NCI-H82 treated with DMSO at 0.1 percent for 48 hours (cell line): Measurements from ENCODE around the gene DNAH10.
A peak's percentile ranks its signal among the peaks of the same experiment; 100 is the strongest.

Experiments
- DNase-seq: peaks from one replicate; lab custom pipeline; 2025; ENCODE audit not compliant: unreplicated experiment; lab: John Stamatoyannopoulos, UW

DNAH10 gene

DNA sequence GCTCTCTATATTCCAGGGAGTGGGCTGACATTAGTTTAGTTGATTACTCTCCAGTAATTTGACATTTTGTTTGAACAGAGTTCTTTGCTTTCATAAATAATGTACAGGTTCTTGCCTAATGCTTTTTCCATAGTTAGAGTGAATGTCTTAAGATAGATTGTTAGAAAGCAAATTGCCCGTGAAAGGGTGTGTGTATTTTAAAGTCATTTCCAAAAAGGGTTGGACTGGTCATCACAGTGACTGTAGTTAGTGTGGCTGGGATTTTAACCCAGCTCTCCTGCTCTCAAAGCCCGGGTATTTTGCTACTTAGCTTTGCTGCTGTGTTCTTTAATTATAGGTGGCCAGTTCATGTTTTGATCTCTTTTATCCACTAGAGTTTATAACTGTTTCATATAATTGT is 74.2 kb downstream of the DNAH10 start:
- DNase-seq: no peak

DNA sequence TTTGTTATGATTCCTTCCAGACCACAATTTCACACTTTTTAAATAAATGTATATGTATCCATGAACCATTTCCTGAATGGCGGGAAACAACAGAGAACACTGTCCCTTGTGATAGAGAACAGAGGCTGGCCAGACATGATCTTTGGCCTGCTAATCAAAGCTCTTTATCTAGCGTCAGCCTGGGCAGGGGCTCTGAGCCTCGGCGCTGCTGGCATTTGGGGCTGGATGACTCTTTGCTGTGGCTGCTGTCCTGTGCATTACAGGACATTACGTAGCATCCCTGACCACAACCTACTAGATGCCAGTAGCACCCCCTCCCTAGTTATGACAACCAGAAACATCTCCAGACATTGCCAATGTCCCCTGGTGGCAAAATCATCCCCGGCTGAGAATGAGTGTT is 77.7 kb downstream of the DNAH10 start:
- no peak for DNase-seq

DNA sequence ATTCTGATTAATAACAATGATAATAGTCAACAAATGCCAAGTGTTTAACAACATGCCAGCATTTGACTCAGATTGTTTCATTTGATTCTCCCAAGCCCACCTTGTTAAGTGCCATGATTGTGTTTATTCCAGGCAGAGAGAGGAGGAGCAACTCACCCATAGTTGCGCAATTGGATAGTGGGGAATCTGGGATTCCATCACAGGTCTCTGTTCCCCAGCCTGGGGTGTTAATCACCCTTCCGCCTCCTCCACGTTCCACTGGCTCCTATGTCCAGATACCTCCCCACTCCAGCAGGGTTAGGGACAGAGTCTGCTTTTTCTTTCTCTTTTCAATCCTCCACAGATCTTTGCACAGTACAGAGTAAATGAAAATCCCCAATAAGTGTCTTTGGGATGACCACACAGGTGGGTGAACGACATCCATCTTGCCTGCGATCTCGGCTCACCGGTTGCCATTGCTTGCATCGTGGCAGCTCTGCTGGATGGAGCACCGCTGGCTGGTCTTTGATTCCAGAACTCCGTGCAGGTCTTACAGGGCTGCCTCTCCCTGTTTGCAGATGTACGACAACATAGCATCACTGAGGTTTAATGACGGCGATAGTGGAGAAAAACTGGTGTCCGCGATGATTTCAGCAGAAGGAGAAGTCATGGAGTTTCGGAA is 78.8 kb downstream of the DNAH10 start:
- no peak for DNase-seq

DNA sequence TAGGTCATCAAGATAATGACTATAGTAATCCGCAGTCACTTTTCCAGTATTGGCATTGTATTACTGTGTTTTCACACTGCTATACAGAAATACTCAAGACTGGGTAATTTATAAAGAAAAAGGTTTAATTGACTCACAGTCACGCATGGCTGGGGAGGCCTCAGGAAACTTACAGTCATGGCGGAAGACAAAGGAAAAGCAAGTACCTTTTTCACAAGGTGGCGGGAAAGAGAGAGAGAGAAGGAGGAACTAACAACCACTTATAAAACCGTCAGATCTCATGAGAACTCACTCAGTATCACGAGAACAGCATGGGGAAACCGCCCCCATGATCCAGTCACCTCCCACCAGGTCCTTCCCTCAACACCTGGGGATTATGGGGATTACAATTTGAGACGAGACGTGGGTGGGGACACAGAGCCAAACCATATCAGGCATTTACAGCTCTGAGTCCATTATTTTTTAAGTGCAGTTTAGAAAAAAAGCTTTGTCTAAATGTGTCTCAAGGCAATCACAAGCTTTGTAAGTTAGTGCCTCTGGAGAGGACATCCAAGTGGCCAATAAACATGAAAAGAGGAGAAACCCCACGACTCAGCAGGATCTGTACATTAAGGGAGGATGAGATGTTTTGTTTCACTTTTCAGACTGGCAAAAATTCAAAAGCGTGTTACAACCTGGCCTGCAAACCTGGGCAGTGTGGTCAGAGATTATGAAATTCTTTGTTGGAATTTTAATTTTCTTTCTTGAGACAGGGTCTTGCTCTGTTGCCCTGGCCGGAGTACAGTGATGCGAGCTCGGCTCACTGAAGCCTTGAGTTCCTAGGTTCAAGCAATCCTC is 82.0 kb downstream of the DNAH10 start:
- peak; percentile 13 for DNase-seq

DNA sequence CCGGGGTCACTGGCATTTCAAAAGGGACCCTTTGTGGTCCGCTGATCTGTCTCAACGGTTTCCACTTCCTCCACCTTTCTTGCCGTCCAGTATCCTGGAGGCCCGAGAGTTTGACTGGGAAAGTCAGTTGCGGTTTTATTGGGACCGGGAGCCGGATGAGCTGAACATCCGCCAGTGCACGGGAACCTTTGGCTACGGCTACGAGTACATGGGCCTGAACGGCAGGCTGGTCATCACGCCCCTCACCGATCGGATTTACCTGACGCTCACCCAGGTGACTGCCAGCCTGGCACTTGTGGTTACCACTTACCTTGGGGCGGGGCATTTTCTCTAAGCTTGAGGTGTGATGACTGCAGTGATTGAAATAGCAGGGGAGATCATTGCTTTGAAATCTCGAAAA is 83.8 kb downstream of the DNAH10 start:
- no peak for DNase-seq

DNA sequence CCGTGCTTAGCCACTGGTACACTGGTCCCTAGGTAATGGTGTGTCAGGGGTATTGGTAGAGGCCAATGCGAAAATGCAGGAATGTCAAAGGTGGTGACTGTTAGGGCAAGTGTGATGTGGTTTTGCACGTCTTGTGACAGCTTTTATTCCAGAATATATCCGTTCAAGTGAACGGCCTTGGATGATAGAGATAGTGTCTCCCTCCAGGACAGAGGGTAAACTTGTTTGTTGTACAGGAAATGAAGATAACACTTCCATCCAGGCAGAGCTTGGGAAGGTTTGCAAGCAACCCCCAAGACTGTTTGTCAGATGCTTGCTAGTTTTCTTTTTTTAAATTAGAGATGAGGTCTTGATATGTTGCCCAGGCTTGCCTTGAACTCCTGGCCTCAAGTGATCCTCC is 84.2 kb downstream of the DNAH10 start:
- no peak for DNase-seq

DNA sequence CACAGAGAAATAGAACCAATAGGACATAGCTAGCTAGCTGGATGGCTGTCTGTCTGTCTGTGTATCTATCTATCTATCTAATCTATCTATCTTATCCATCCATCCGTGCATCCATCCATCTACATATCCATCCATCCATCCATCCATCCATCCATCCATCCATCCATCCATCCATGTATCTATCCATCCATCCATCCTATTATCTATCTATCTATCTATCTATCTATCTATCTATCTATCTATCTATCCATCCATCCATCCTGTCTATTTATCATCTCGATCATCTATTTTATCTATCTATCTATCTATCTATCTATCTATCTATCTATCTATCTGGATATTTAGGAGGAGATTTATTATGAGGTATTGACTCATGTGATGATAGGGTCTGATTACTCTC is 84.9 kb downstream of the DNAH10 start:
- DNase-seq: no peak

DNA sequence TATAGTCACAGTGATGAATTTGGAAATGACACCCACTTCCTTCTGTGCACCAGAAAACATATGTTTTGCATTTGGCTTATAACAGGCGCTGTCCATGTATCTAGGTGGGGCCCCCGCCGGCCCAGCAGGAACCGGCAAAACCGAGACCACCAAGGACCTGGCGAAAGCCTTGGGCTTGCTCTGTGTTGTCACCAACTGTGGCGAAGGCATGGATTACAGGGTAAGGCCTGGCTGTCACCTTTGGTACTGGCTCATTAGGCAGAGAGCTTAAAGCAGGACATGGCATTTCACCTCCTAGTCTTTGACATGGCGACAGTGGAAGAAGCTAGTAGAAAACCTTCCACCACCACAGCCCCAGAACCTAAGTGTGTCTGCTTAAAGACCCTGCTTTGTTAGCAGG is 85.8 kb downstream of the DNAH10 start:
- no peak for DNase-seq

DNA sequence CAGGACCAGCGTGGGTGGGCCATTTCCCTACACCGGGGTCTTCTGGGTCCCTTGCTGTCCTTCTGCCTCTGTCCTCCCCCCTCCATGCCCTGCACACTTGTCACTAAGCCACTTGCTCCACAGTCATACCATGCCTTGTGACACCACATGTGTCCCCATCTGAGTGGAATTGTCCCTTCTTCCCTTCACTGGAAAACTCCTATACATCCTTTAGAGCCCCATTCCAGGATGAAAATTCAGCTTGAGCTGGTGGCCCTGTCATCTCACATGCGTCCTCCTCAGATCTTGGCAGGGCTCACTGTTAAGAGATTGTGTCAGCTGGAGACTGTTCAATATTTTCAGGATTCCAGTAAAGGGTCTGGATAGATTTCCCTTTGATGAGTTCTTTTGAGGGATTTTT is 87.4 kb downstream of the DNAH10 start:
- DNase-seq: no peak

DNA sequence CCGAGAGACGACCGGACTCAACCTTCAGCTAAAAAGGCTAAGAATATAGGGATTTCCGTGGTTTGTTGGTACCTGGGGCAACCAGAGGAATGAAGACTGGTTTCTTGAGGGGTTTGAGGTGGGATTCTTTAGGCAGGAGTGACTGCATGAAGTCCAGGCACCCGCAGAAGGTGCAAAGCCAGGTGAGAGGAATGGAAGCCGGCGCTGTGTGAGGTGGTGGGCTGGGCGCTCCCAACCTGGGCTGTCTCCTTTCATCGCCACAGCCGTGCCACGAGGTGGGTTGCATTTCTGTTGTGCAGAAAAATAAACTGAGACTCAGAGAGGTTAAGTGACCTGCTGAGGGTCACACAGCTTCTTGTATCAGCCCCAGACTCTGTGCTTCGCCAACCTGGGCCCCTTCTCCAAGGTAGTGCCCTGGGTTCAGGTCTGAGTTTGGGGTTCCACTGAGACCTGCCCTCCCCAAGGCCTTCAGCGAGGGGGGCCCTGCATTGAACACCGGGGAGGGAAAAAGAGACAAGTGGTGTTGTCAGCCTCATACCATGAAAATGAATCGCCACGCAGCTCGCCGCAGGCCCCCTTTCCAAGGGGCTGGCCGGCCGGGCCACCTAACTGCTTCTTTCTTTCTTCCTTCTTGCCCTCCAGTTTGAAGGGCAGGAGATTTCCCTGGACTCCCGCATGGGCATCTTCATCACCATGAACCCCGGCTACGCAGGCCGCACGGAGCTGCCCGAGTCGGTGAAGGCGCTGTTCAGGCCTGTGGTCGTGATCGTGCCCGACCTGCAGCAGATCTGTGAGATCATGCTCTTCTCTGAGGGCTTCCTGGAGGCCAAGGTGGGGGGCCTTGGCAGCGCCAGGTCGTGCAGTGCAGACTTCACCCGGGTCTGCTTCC is 88.4 kb downstream of the DNAH10 start:
- DNase-seq: no peak

DNA sequence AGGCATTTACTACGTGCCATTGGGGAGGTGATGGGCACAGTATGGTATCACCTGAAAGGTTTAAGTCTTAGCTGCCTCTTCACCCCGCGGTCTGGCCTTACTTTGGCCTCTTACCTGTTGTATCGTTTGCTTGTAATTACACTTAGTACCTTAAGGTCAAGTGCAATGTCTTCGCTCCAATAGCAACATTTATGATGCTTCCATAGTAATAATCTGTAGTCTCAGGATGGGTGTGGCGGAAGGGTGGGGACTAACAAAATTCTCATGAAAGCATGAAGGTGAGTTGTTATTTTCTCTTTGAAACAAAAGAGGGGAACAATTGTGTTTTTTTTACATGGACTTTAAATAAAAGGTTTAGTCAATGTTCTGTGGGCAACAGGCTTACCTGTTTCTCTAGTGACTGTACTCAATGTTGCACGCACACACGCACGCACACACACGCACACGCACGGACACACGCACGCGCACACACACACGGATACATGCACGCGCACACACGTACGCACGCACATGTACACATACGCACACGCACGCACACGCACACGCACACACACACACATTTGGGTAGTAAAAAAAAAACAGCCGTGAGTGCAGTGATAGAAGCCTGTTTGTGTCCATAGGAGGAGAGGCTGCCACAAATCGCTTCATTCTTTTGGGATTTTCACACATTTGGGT is 91.4 kb downstream of the DNAH10 start:
- DNase-seq: no peak

DNA sequence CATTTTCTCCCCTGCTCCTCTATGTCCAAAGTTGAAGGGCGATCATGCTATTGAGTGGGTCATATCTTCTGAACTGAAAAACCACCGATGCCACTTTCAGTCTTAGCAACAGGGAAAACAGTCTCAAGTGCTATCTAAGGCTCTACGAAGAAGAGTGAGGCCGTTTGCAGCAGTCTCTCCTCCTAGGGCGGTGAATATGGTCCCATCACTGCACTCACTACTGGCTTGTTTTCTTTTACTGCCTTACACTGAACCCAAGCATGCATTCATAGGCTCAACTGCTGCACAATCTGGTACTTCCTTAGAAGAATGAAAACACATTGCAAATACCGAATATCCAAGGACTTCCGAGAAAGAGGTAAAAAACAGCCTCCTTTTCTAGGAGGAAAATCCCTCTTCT is 92.1 kb downstream of the DNAH10 start:
- DNase-seq: no peak

DNA sequence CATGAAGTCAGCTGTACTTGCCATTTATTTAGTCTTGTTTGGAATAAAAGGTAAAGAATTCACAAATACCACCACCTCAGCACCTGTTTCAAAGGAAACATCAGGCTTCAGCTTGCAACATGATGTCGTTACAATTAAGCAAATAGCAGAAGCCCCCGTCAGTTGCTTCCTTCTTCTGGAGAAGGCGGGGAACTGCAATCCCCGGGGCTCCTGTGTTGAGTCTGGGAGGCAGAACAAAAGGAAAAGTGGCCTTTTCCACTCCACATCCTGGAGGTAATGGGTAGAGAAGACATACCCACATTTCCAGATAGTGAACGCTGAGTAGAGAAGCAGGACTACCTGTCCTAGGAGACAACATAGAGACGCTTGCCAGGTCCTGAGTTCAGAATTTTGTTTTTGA is 92.8 kb downstream of the DNAH10 start:
- DNase-seq: no peak

DNA sequence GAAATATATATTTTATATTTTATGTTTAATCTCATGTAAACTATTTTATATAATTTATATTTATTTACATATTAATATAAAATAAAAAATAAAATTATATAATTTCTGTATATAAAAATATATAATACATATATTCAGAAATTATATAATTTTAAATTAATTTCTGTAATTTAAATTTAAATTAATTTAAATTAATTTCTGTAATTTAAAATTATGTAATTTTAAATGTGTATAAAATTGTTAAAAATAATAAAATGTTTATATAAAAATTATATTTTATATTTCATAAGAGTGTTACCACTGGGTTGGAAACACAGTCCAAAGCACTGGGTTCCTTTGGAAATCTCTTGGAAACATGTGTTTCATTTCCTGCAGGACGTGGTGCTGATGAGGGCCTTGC is 94.6 kb downstream of the DNAH10 start:
- no peak for DNase-seq

DNA sequence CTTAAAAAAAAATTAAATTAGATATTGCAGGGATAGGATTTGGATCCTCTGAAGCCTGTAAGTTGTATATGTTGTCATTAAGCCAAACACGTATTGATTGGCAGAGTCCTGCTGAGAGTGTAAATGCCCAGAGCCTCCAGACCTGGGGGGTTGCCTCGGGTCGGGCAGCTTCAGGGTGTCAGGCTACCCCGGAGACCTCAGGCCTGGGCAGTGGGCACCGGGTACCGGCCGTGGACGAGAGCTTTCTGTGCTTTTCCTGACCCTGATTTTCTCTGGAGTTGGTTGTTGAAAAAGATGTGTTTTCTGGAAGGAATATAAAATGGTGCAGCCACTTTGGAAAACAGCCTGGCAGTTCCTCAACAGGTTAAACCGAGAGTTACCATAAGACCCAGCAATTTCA is 96.1 kb downstream of the DNAH10 start:
- DNase-seq: no peak

DNA sequence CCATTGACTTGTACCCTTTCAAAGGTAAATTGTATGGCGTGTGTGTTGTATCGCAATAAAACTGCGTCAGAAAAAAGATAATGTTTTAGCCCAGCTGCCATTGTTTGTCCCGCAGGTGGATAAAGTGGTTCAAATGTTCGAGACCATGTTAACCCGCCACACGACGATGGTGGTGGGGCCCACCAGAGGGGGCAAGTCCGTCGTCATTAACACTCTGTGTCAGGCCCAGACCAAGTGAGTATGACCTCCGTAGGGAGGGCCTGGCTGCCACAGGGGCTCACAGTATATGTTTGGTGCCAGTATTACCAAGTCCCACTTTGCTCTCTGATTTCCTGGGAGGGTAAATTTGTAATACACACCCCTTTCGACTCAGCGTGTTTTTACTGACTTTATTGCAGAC is 96.9 kb downstream of the DNAH10 start:
- no peak for DNase-seq

DNA sequence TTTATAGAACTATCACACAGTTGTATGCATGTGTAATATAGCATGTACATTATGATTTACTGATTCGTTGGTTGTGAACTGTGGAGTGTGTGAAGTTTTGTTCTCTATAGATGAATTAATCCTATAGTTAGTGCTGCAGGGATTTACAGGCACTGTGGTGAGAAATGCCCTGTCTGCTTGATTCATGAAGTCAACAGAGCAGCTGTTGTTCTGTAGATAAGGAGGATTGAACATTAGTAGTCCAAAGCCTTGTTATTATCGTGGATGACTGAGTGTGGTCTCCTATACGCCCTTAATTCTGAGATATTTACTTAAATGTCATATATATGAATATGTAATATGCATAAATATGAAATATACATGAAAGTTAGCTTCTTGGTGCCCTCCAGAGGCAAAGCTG is 98.3 kb downstream of the DNAH10 start:
- DNase-seq: peak; percentile 37

DNA sequence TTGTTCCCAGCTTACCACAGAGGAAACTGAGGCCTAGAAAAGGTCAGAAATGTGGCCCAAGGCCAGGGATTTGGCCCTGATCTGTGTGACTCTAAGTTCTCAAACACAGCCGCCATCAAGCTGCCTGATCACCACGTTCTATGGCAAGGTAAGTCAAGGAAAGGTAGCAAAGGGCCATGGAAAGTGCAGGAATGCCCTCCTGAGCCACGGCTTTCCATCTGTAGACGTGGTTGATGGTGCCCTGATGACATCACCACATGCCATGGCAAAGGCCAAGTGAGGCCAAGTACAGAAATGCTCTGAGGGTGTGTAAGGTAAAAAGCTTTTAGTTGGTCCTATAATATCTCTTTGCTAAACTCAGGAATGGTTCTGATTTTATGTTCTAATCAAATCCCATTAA is 99.3 kb downstream of the DNAH10 start:
- no peak for DNase-seq

DNA sequence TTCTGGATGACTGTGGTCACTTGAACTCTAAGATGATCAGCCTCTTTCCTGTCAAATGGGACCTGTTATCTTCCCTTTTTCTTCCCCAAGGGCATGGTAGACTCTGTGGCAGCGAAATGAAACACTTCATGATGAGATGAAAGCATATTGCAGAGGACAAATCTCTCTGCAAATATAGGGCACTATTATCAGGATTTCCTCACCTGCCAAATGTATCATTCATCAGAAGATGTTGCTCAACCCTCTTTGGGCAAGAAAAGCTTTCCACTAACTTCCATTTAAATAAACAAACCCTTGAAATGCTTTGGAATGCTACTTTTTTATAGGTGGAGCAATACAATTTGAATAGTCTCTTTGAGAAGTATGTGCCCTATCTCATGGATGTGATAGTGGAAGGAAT is 105.0 kb downstream of the DNAH10 start:
- DNase-seq: no peak

DNA sequence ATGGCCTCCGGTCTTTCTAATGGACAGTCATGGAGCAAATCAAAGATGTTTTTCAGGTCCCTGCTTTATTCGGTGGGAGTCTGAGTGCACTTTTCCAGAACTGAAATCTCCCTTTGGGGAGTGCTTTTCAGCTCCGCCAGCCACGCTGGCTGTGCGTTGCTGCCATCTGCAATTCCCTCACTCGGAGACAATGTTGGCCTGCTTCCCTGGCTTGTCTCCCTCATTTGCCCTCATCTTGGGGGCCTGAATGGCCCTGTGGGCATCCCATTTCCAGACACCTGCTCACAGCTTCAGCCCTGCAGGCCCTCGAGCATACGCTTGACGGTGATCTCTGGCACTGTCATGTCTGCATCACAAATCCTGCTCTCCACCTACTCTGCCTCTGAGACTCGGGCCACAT is 106.7 kb downstream of the DNAH10 start:
- DNase-seq: no peak

DNA sequence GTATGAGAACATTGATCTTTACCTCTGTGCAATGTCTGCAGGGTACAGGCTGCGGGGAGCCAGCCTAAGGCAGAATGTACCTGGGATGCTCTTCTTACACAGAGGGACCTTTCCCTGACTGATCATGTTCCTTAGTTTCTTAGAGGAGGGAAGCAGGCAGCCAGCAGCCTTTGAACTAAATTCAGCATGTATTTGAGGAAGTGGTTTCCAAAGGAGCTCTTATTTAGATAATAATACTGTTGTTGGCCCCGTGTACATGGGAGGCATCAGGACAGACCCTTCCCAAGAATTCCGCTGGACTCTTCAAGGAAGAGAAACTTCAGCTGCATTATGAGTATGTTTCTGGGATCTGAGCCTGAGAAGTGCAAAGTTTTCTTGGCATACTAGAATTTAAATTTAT is 111.7 kb downstream of the DNAH10 start:
- no peak for DNase-seq
